ENCODE results near the gene DUSP12.
A peak's percentile ranks its signal among the peaks of the same experiment; 100 is the strongest.

DNA sequence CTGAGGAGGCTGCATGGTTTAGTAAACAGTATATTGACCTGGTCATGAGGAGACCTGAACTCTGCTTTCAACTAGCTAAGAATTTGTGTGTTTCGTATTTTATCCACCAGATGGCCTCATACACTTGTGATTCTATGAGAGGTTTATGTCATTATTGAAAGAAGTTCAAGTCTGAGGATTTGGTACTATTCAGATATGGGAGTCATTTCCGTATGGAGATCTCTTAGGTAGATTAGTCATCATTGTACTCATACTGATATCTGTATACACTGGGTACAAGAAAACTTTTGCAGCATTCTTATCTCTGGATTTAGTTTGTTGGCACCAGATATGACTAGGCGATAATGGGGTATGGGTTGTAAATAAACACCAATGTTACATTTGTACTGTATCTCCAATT is 43.2 kb downstream of the DUSP12 start:
- TF ChIP-seq, protein P1, sequence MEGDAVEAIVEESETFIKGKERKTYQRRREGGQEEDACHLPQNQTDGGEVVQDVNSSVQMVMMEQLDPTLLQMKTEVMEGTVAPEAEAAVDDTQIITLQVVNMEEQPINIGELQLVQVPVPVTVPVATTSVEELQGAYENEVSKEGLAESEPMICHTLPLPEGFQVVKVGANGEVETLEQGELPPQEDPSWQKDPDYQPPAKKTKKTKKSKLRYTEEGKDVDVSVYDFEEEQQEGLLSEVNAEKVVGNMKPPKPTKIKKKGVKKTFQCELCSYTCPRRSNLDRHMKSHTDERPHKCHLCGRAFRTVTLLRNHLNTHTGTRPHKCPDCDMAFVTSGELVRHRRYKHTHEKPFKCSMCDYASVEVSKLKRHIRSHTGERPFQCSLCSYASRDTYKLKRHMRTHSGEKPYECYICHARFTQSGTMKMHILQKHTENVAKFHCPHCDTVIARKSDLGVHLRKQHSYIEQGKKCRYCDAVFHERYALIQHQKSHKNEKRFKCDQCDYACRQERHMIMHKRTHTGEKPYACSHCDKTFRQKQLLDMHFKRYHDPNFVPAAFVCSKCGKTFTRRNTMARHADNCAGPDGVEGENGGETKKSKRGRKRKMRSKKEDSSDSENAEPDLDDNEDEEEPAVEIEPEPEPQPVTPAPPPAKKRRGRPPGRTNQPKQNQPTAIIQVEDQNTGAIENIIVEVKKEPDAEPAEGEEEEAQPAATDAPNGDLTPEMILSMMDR (IDR thresholded peaks at IDR 0.05): peak; percentile 56 to 81 (median 62)
- no peak for TF ChIP-seq POLR2A (IDR thresholded peaks at IDR 0.05)
